Esophagus squamous epithelium (tissue), 5 donors: Measurements from ENCODE around the gene RNF212. TPM values are rescaled to one million over a fixed set of nuclear protein-coding genes. Genes with fewer than 3 reads are reported as not detected.

Source experiments
- DNase-seq: peaks from one replicate; lab custom pipeline; 2025; lab: John Stamatoyannopoulos, UW
- H3K27ac ChIP-seq, 4 donors: fragments of 200-600 bp; sonication (generic); one replicate each; pipeline ENCODE4 v1.5.1; 2016 to 2019; ENCODE audit warnings: mild to moderate bottlenecking in 1 of 4
- H3K27me3 ChIP-seq, 4 donors: fragments of 200-600 bp; sonication (generic); 1 replicate in 3 of 4; 2 replicates in 1 of 4; pipeline versions ENCODE4 v1.5.1 to v1.6.0; 2017 to 2021; ENCODE audit warnings: antibody characterized with exemption in 1 of 4
- H3K36me3 ChIP-seq, 3 donors: fragments of 200-600 bp; sonication (generic); one replicate each; pipeline ENCODE4 v1.5.1; 2016 to 2019
- H3K4me1 ChIP-seq, 3 donors: fragments of 200-600 bp; sonication (generic); one replicate each; pipeline ENCODE4 v1.5.1; 2017 to 2019
- H3K4me3 ChIP-seq, 4 donors: fragments of 200-600 bp; sonication (generic); 1 replicate in 3 of 4; 2 replicates in 1 of 4; pipeline ENCODE4 v1.5.1; 2016 to 2019; ENCODE audit warnings: mild to moderate bottlenecking in 2 of 4, moderate library complexity in 1 of 4
- H3K9me3 ChIP-seq, 3 donors: fragments of 200-600 bp; sonication (generic); one replicate each; pipeline ENCODE4 v1.5.1; 2016 to 2019
- POLR2A ChIP-seq, 4 donors: fragments of 450-650 bp; IDR thresholded peaks; one replicate each; pipeline ENCODE4 v1.6.1; 2017; ENCODE audit warnings: antibody characterized with exemption in 4 of 4, mild to moderate bottlenecking in 4 of 4, moderate library complexity in 3 of 4
- WGBS, 2 donors: methylation state at CpG; one replicate each; pipeline ENCODE4 v1.1.5; 2018; 5-methylcytosine and 5-hydroxymethylcytosine counted together
- intact Hi-C: fragments of 100-400 bp; cut with DNase I; formaldehyde crosslinking; loops from one replicate; pipeline ENCODE4 v1.15.0; 2022
- total RNA-seq, 4 donors: library from RNA; depleted of rRNA; stranded (reverse); fragments of >200 nt; gene quantifications; one replicate each; pipeline ENCODE4 v1.1.0, GENCODE V29; 2016
- TF ChIP-seq, protein P1 (sequence below), 6 experiments: fragments of 450-650 bp in 4 of 6; fragments of 200-600 bp in 2 of 6; sonication (generic) in 2 of 6; IDR thresholded peaks; one replicate each; pipeline ENCODE4 v1.5.1; 2016 to 2019; ENCODE audit warnings: antibody characterized with exemption in 6 of 6, mild to moderate bottlenecking in 4 of 6, moderate library complexity in 4 of 6
- donor health status: DM: yes; HTN: yes; CAD: no.

RNF212 gene
- total RNA-seq, 4 donors from 2014 or later = 0.53 to 6.3 (median 1.9) TPM

DNA sequence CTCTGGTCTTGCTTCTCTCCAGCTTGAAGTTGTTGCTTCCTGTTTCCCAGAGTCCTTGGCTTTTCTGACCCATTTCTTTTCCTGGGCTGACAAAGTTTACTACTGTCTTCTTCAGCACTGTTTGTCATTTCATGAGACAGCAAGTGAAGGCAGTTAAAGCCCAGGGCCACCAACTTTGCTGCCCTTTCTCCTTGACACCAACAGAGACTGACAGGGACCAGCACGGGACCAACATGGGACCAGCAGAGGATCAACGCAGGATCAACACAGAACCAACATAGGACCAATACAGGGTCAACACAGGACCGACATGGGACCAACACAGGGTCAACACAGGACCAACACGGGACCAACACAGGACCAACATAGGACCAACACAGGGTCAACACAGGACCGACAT lies 34.9 kb downstream of the RNF212 start:
- 83 to 100% methylated on average over 1 of the region's 5 CpGs for WGBS, 2 donors
- Histone ChIP-seq H3K36me3 (no peaks in the 10 kb centered on the region), H3K4me3 (no peak overlapping the region), H3K4me1 (peaks cover 10 to 41% (median 11%) of the 10 kb centered on the region in 3 donors), H3K27ac (no peak overlapping the region), H3K27me3 (peaks cover 0 to 43% (median 0%) of the 10 kb centered on the region in 4 donors), H3K9me3 (no peaks in the 10 kb centered on the region)
- TF ChIP-seq POLR2A (IDR thresholded peaks at IDR 0.05) = no peak
- TF ChIP-seq, protein P1, sequence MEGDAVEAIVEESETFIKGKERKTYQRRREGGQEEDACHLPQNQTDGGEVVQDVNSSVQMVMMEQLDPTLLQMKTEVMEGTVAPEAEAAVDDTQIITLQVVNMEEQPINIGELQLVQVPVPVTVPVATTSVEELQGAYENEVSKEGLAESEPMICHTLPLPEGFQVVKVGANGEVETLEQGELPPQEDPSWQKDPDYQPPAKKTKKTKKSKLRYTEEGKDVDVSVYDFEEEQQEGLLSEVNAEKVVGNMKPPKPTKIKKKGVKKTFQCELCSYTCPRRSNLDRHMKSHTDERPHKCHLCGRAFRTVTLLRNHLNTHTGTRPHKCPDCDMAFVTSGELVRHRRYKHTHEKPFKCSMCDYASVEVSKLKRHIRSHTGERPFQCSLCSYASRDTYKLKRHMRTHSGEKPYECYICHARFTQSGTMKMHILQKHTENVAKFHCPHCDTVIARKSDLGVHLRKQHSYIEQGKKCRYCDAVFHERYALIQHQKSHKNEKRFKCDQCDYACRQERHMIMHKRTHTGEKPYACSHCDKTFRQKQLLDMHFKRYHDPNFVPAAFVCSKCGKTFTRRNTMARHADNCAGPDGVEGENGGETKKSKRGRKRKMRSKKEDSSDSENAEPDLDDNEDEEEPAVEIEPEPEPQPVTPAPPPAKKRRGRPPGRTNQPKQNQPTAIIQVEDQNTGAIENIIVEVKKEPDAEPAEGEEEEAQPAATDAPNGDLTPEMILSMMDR (IDR thresholded peaks at IDR 0.05) = no peak
- DNase-seq = no peak
- intact Hi-C loops = no loop called here

DNA sequence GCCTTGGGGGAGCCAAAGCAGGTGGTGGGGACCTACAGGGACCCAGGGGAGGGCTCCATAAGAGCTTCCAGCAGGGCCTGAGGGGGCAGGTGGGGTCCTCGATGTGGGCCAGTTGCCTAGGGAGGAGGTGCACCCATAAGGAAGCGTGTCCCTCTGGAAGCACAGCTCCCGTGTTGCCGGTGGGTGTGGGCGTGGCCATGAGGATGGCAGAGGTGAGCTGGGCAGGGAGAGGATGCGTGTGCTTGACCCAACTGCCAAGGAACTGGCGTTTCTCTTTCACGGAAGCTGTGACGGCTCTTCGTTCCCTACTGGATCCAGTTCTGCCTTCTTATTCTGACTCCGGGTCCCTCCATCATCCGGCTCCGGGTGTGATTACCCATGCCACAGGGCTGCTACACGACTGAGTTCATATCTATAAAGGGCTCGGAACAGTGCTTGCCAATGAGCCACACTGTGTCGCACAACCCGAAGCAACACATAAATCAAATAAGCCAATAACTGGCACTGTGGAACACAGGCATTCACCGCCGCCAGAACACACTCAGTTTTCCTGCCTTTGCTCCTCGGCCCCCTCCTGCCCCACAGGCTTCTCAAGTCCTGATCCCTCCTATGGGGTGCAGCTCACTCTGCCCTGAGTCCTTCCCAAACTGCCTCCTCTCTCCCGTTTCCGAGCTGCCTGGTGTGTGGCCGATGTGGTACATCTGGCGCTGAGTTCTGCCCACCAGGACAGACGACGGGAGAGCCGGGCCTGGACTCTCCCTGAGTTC lies 35.5 kb downstream of the RNF212 start:
- WGBS, 2 donors = 88 to 96% methylated on average over 16 to 22 of the region's 27 CpGs
- peaks cover 10 to 41% (median 11%) of the 10 kb centered on the region in 3 donors for H3K4me1 ChIP-seq
- TF ChIP-seq, protein P1 (IDR thresholded peaks at IDR 0.05) = no peak
- TF ChIP-seq POLR2A (IDR thresholded peaks at IDR 0.05) = no peak
- H3K27me3 ChIP-seq = peaks cover 0 to 43% (median 0%) of the 10 kb centered on the region in 4 donors
- intact Hi-C loops = no loop called here
- no peak overlapping the region for H3K27ac ChIP-seq
- no peaks in the 10 kb centered on the region for H3K36me3 ChIP-seq
- no peak for DNase-seq
- H3K4me3 ChIP-seq = no peak overlapping the region
- H3K9me3 ChIP-seq = no peaks in the 10 kb centered on the region

DNA sequence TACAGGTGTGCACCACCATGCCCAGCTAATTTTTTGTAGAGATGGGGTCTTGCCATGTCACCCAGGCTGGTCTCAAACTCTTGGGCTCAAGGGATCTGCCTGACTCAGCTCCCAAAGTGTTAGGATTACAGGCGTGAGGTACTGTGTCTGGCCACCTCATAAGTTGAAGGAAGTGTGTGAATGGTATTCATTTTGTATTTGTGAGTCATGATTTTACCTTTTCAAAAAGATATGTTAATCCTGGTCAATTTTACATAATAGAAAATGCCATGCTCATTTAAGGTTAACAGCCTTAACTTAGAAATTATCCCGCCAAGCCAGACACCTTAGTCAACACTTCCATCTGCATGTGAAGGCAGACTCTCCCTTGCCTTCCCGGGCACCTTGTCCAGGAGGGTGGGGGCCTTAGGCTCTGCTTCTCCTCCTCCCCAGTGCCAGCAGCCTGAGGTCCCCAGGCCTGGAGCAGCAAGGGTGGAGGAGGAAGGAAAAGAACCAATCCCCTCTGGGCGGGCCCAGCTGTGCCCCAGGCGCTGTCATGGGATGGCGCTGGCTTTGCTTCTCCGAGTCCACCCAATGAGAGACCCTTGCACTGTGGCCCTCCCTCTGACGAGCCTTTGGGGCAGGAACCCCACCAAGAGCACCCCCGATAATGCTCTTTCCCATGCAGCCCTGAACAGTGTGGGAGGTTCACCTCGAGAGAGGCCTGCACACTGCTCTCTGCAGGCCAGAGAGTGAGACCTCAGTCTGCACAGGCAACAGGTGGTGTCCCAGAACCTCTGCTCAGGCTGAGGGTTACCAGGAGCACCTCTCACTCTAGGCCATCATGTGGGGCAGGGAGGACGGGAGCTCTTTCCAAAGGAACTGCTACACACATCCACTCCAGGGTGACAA lies 37.3 kb downstream of the RNF212 start:
- TF ChIP-seq, protein P1 (IDR thresholded peaks at IDR 0.05) = no peak
- TF ChIP-seq POLR2A (IDR thresholded peaks at IDR 0.05) = no peak
- Histone ChIP-seq H3K9me3 (no peaks in the 10 kb centered on the region), H3K4me3 (no peak overlapping the region), H3K27me3 (peaks cover 0 to 43% (median 0%) of the 10 kb centered on the region in 4 donors), H3K36me3 (no peaks in the 10 kb centered on the region), H3K4me1 (peaks cover 0 to 30% (median 0%) of the 10 kb centered on the region in 3 donors), H3K27ac (peak overlapping the region in 1 of 4 donors; percentile 9)
- WGBS, 2 donors = 40 to 59% methylated on average over 4 of the region's 11 CpGs
- DNase-seq = no peak
- intact Hi-C loops = no loop called here

DNA sequence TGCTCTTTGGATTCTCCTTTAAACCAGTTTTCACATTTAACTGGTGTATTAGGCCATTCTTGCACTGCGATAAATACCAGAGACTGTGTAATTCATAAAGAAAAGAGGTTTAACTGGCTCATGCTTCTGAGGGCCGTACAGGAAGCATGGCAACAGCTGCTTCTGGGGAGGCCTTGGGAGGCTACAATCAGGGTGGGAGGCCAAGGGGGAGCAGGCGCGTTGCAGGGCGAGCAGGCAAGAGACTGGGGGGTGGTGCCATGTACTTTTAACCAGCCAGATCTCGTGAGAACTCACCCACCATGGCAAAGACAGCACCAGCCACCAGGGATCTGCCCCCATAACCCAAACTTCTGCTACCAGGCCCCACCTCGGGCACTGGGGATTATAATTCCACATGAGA lies 38.1 kb downstream of the RNF212 start:
- no peak overlapping the region for H3K27ac ChIP-seq
- H3K9me3 ChIP-seq = no peaks in the 10 kb centered on the region
- 59 to 62% methylated on average over 3 to 7 of the region's 7 CpGs for WGBS, 2 donors
- H3K4me3 ChIP-seq = no peak overlapping the region
- H3K27me3 ChIP-seq = peaks cover 0 to 38% (median 0%) of the 10 kb centered on the region in 4 donors
- peaks cover 0 to 30% (median 0%) of the 10 kb centered on the region in 3 donors for H3K4me1 ChIP-seq
- DNase-seq = no peak
- intact Hi-C loops = no loop called here
- no peak for TF ChIP-seq POLR2A (IDR thresholded peaks at IDR 0.05)
- TF ChIP-seq, protein P1 (IDR thresholded peaks at IDR 0.05) = no peak
- no peaks in the 10 kb centered on the region for H3K36me3 ChIP-seq
